ENCODE results near the gene DDX17.

Gene DDX17

GRCh38 chr22:38465673-38466490 is 40.2 kb downstream of the DDX17 start:
- DNase-seq (ENCODE audit: low read depth in 3 of 3), result no peak

DNA sequence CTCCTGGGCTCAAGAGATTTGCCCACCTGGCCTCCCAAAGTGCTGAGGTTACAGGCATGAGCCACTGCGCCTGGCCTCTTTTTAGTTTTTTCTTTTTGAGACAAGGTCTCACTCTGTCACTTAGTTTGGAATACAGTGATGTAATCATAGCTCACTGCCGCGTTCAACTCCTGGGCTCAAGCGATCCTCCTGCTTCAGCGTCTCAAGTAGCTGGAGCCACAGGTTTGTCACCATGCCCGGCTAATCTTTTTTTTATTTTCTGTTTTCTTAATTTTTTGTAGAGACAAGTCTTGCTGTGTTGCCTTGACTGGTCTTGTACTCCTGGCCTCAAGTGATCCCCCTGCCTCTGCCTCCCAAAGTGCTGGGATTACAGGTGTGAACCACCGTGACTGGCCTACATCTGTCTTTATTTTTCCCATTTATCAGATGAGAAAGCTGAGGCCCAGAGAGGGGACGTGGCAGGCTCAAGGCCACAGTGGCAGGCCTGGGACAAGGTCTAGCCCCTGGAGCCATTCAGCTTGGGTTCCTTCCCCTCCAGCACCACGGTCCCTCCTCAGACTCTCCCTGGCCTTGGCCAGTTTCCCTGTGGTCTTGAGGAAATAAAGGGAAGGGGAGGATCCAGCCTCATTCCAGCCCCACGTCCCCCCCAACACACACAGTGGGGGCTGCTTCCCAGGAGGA is 41.0 kb downstream of the DDX17 start:
- no peak for DNase-seq (ENCODE audit: low read depth in 3 of 3)

- DNase-seq (ENCODE audit: low read depth in 3 of 3), result no peak
Measured at GRCh38 chr22:38462960-38463784, 42.9 kb downstream of the DDX17 start.

DNA sequence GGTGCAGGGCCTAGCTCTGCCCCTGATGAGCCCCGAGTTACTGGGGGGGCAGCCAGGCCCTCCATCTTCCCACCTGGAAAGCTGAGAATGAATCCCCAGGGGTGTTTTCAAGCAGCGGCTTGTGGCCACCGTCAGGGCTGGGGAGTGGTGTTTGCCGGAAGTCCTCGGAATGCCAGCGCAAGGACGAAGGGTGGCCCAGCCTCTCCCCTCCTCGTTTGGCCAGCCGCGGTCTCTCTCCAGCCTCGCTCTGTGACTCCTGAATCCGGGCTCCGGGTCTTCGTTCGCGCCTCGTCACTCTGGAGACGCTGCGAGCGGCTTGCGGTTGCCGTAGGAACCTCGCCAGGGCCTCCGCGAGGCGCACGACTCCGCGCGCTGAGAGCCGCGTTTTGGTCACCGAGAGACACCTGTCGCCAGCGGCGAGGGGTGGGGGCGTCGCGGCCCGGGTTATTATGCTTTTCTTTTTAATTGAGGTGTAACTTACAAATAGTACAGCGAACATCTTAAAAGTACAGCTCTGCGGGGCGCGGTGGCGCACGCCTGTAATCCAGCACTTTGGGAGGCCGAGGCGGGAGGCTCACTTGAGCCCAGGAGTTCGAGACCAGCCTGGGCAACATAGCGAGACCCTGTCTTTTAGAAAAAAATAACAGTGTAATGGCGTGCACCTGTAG is 44.6 kb downstream of the DDX17 start:
- peak in 1 of 3 experiments; percentile 11 for DNase-seq (ENCODE audit: low read depth in 3 of 3)

DNA sequence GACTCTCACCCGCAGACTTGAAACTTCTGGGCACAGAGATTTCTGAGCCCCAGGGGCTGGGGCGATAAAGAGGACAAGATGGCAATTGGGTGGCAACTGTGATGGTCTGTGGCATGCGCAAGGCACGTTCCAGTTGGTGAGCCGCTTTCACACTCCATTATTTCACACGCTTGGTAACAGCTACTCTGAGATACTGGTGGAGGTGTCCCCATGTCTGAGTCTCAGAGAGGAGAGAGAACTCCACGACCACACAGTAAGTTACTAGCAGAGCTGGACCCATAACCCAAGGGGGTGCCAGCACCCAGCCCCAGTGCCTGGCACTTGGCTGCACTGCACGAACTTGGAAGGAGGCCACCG is 45.1 kb downstream of the DDX17 start:
- no peak for DNase-seq (ENCODE audit: low read depth in 3 of 3)

GRCh38 chr22:38460426-38460840 is 45.7 kb downstream of the DDX17 start:
- DNase-seq (ENCODE audit: low read depth in 3 of 3), result no peak

GRCh38 chr22:38456841-38457699 is 49.0 kb downstream of the DDX17 start:
- no peak for DNase-seq (ENCODE audit: low read depth in 3 of 3)

DNA sequence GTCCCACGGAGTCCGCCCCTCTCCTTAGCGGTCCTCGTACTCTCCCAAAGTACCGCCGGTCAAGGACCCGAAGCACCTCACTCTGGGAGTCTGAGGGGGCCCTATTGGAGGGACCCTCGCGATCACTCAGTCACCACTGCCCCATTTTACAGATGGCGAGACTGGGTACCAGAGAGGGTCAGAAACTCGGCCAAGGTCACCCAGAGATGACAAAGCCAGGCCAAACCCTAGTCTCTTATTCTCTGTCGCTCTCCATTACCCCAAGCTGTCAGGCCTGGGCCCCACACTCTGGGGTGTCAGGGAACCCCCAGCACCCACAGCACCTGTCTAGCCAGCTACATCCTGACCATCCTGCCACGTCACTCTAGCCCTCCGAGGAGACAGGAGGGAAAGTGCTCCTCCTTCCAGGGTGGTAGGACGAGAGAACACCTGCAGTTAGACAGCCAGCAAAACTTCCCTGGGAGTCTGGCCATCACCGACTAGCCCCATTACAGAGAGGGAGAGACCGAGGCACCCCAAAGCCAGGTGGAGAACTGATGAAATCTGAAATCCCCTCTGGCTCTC is 49.8 kb downstream of the DDX17 start:
- no peak for DNase-seq (ENCODE audit: low read depth in 3 of 3)

- DNase-seq (ENCODE audit: low read depth in 3 of 3), result no peak
Measured at GRCh38 chr22:38455530-38456271, 50.4 kb downstream of the DDX17 start.

GRCh38 chr22:38455076-38455529 is 51.0 kb downstream of the DDX17 start, which contains the start of gene KCNJ4:
Gene KCNJ4 (minus strand): TSS chr22:38455199. CDS start chr22:38428132, 27,067 bp downstream.
- no peak for DNase-seq (ENCODE audit: low read depth in 3 of 3)

- DNase-seq (ENCODE audit: low read depth in 3 of 3), result no peak
Measured at GRCh38 chr22:38454353-38455075, 51.6 kb downstream of the DDX17 start.

- DNase-seq (ENCODE audit: low read depth in 3 of 3), result no peak
Measured at GRCh38 chr22:38453996-38454352, 52.1 kb downstream of the DDX17 start.

GRCh38 chr22:38453066-38453672 is 52.9 kb downstream of the DDX17 start:
- DNase-seq (ENCODE audit: low read depth in 3 of 3), result no peak

DNA sequence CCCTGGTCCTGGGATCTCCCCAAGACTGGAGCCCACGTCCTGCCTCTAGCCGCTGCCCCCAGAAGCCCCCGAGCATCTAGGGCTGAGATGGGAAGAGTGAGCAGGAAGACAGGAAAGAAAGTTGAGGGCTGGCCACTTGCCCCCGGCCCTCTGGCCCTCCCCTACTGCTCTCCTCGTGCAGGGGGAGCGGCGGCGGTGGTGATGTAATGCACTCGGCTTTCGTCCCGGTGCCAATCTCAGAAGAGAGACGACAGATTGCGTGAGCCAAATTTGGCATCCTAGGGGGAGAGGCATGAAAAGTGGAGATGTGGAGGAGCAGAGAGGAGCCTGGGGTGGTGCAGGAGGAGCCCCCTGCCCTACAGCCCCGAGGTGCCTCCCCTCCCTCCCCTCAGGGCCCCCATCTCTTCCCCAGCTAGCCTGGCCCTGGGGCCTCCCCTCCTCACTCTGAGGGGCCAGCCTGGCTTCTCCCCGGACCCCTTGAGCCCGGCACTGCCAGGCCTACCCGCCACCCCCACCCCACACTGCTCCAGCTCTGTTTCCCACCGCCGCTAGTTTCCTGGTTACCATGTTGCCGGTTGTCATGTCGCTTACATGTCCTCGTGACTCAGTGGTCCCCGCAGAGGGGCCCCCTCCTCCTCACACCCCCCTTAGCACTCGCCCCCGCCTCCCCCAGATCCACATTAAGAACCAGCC is 53.6 kb downstream of the DDX17 start:
- DNase-seq (ENCODE audit: low read depth in 3 of 3), result no peak

GRCh38 chr22:38451864-38452263 is 54.2 kb downstream of the DDX17 start:
- DNase-seq (ENCODE audit: low read depth in 3 of 3), result no peak

DNA sequence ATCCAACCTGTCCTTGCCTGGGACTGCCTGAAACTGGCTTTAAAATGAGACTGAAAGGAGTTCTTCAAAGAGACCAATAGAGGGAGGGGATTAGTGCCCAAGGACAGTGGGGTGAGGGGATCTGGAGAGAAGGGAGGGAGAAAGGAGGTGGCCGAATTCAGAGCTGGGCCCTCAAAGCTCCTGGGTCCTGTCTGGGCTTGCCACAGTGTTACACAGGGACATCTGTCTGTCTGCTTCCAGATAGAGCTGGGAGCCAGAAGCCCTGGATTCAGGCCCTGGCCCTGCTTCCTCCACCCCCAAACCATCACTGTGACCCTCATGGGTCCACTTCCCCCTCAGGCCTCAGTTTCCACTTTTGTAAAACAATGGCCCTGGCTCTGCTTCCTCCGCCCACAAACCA is 54.7 kb downstream of the DDX17 start:
- DNase-seq (ENCODE audit: low read depth in 3 of 3), result no peak

DNA sequence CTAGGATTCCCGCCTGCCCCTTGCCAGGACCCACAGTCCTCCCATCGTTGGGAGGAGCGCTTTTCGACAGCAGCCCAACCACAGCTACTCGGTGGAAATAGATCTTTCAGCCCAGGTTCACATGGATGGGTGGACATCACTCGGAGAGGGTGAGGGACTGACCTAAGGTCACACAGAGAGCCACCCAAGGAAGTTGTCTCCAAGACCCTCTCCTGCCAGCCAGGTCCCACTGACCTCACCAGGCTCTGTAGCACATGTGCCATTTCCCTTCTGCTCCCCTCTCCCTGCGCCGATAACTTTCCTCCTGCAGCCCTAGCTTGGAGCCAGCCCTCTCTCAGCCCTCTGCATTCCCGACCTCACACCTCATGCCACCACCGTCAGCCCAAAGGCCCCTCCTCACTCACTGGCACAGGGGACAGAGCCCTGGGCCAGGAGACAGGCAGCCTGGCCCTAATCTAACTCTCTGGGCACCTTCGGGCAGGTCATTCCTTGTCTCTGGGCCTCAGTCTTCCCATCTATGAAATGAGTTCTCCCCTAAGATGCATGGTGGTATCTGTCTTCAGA is 55.8 kb downstream of the DDX17 start:
- DNase-seq (ENCODE audit: low read depth in 3 of 3), result no peak

GRCh38 chr22:38449776-38450175 is 56.3 kb downstream of the DDX17 start:
- no peak for DNase-seq (ENCODE audit: low read depth in 3 of 3)

All from stimulated activated CD4-positive, alpha-beta T cell treated with anti-CD3 and anti-CD28 coated beads, TNF-alpha, amount 100 ng/mL, for 4 hours (primary cell).